ENCODE measurements around the gene PCP4L1.

PCP4L1 gene

DNA sequence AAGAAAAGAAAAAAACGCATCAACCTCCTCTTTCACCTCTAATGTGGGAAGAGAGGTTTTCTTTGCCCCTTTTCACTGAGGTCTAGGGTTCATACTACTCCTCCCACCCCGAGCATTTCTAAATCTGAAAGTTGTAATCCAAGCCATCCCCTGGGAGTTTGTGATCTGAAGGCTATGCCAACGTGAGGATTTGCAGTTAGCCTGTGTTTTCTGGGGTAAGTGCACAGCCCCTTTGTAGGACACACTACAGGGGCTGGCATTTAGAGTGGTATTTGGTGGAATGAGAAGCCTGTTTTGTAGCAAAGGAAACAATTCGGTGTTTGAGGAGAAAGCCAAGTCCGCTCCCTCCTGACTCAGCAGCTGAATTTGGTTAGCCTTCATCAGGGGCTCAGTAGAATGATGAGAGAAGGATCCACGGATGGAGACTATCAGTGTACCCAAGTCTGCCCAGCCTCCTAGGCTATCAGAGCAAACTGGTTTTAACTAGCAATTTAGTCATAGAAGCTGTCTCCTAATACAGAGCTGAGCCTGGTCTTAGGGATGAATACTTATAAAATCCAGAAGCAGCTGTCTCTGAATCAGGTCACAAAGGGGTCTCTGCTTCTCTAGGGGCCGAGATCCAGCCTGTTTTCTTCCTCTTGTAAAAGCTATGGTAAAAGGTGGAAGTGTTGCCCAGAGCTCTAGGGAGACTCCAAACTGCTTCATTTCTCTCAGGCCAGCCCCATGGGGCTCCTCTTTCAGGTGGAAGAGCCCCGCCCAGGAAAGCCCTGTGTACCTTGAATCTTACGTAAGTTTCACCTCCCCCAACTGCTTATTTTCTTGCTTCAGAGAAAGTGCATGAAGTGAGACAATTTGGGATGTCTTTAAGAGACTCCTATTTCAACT lies 2.1 kb downstream of the PCP4L1 start:
- WGBS = 43% methylated on average over 7 of the region's 9 CpGs

GRCh38 chr1:161261261-161262235 lies 3.0 kb downstream of the PCP4L1 start:
- peaks cover 13% of the 10 kb centered on the region for H3K9me3 ChIP-seq (ENCODE audit: control insufficient read depth, low read length)
- DNase-seq = no peak
- no peak overlapping the region for H2BK5ac ChIP-seq (ENCODE audit: low read depth, low read length, poor library complexity, severe bottlenecking)
- H3K4me1 ChIP-seq (ENCODE audit: control insufficient read depth, insufficient read depth, low read depth, low read length) = peaks cover 13% of the 10 kb centered on the region
- no peak overlapping the region for H3K23ac ChIP-seq (ENCODE audit: low read length in 2 of 2)
- no peak overlapping the region for H4K8ac ChIP-seq (ENCODE audit: low read length)
- H3K18ac ChIP-seq (ENCODE audit: low read depth in 1 of 2, low read length in 2 of 2) = no peak overlapping the region
- H2BK12ac ChIP-seq (ENCODE audit: low read length in 2 of 2) = no peak overlapping the region
- H3K14ac ChIP-seq (ENCODE audit: low read length in 2 of 2) = no peak overlapping the region
- H3K4me2 ChIP-seq (ENCODE audit: low read length, poor library complexity, severe bottlenecking) = no peak overlapping the region
- no peak overlapping the region for H3K4me3 ChIP-seq (ENCODE audit: insufficient read depth in 1 of 2, low read depth in 1 of 2, low read length in 2 of 2)
- no peak overlapping the region for H2AK5ac ChIP-seq (ENCODE audit: low read length, severe bottlenecking)
- H3K4ac ChIP-seq (ENCODE audit: low read depth in 1 of 2, low read length in 2 of 2) = no peak overlapping the region
- H3K27ac ChIP-seq (ENCODE audit: low read length, poor library complexity, severe bottlenecking) = no peak overlapping the region
- 77% methylated on average over 11 of the region's 12 CpGs for WGBS
- H3K79me1 ChIP-seq (replicated peaks; ENCODE audit: low read length, poor library complexity, severe bottlenecking) = no peaks in the 10 kb centered on the region
- no peak overlapping the region for H2AFZ ChIP-seq (ENCODE audit: low read depth, low read length)
- no peak overlapping the region for H4K91ac ChIP-seq (ENCODE audit: low read length)
- no peak overlapping the region for H2BK120ac ChIP-seq (ENCODE audit: low read depth, low read length)
- peaks cover 48 to 65% of the 10 kb centered on the region in 2 experiments for H3K27me3 ChIP-seq (ENCODE audit: control insufficient read depth in 1 of 2, insufficient read depth in 1 of 2, low read length in 2 of 2)
- no peak overlapping the region for H3K9ac ChIP-seq (ENCODE audit: low read length)
- no peak overlapping the region for H2BK15ac ChIP-seq (ENCODE audit: low read depth, poor library complexity, severe bottlenecking)
- no peaks in the 10 kb centered on the region for H3K36me3 ChIP-seq (ENCODE audit: control insufficient read depth in 1 of 2, insufficient read depth in 2 of 2, low read depth in 1 of 2, low read length in 2 of 2)

More for the DNA sequence above, 2.1 kb downstream of the PCP4L1 start:
- peaks cover 48 to 61% of the 10 kb centered on the region in 2 experiments for H3K27me3 ChIP-seq (ENCODE audit: control insufficient read depth in 1 of 2, insufficient read depth in 1 of 2, low read length in 2 of 2)
- H2BK5ac ChIP-seq (ENCODE audit: low read depth, low read length, poor library complexity, severe bottlenecking) = no peak overlapping the region
- H4K8ac ChIP-seq (ENCODE audit: low read length) = no peak overlapping the region
- peaks cover 8% of the 10 kb centered on the region for H3K4me1 ChIP-seq (ENCODE audit: control insufficient read depth, insufficient read depth, low read depth, low read length)
- peak overlapping the region in 1 of 2 experiments; percentile 59 for H3K23ac ChIP-seq (ENCODE audit: low read length in 2 of 2)
- H2BK120ac ChIP-seq (ENCODE audit: low read depth, low read length) = no peak overlapping the region
- no peak overlapping the region for H2AK5ac ChIP-seq (ENCODE audit: low read length, severe bottlenecking)
- no peak overlapping the region for H3K27ac ChIP-seq (ENCODE audit: low read length, poor library complexity, severe bottlenecking)
- no peak overlapping the region for H3K14ac ChIP-seq (ENCODE audit: low read length in 2 of 2)
- no peak overlapping the region for H2BK12ac ChIP-seq (ENCODE audit: low read length in 2 of 2)
- H4K91ac ChIP-seq (ENCODE audit: low read length) = no peak overlapping the region
- no peak overlapping the region for H2AFZ ChIP-seq (ENCODE audit: low read depth, low read length)
- peaks cover 22% of the 10 kb centered on the region for H3K9me3 ChIP-seq (ENCODE audit: control insufficient read depth, low read length)
- H3K4me3 ChIP-seq (ENCODE audit: insufficient read depth in 1 of 2, low read depth in 1 of 2, low read length in 2 of 2) = no peak overlapping the region
- no peaks in the 10 kb centered on the region for H3K79me1 ChIP-seq (replicated peaks; ENCODE audit: low read length, poor library complexity, severe bottlenecking)
- H3K36me3 ChIP-seq (ENCODE audit: control insufficient read depth in 1 of 2, insufficient read depth in 2 of 2, low read depth in 1 of 2, low read length in 2 of 2) = no peaks in the 10 kb centered on the region
- DNase-seq = no peak
- H3K9ac ChIP-seq (ENCODE audit: low read length) = no peak overlapping the region
- no peak overlapping the region for H3K4ac ChIP-seq (ENCODE audit: low read depth in 1 of 2, low read length in 2 of 2)
- no peak overlapping the region for H3K18ac ChIP-seq (ENCODE audit: low read depth in 1 of 2, low read length in 2 of 2)
- H3K4me2 ChIP-seq (ENCODE audit: low read length, poor library complexity, severe bottlenecking) = no peak overlapping the region
- H2BK15ac ChIP-seq (ENCODE audit: low read depth, poor library complexity, severe bottlenecking) = no peak overlapping the region

DNA sequence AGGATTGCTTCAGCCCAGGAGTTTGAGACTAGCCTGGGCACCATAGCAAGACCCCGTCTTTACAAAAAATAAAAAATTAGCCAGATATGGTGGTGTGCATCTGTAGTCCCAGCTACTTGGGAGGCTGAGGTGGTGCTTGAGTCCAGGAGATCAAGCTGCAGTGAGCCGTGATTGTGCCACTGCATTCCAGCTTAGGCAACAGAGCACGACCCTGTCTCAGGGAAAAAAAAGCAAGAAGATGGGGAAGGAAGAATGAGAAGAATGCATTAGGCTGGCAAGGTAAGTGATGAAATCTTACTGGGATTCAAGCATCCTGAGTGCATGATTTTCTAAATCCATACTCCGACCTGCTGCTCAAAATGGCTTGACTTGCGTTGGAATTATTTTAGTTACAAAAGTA lies 6.8 kb downstream of the PCP4L1 start:
- Histone ChIP-seq H3K14ac (ENCODE audit: low read length in 2 of 2) (no peak overlapping the region), H2BK15ac (ENCODE audit: low read depth, poor library complexity, severe bottlenecking) (no peak overlapping the region), H3K27me3 (ENCODE audit: control insufficient read depth in 1 of 2, insufficient read depth in 1 of 2, low read length in 2 of 2) (peaks cover 15 to 42% of the 10 kb centered on the region in 2 experiments), H3K9ac (ENCODE audit: low read length) (no peak overlapping the region), H2BK120ac (ENCODE audit: low read depth, low read length) (no peak overlapping the region), H3K79me1 (replicated peaks; ENCODE audit: low read length, poor library complexity, severe bottlenecking) (no peaks in the 10 kb centered on the region), H3K18ac (ENCODE audit: low read depth in 1 of 2, low read length in 2 of 2) (no peak overlapping the region), H4K8ac (ENCODE audit: low read length) (no peak overlapping the region), H2BK12ac (ENCODE audit: low read length in 2 of 2) (no peak overlapping the region), H3K23ac (ENCODE audit: low read length in 2 of 2) (no peak overlapping the region), H3K4me1 (ENCODE audit: control insufficient read depth, insufficient read depth, low read depth, low read length) (peaks cover 7% of the 10 kb centered on the region), H3K27ac (ENCODE audit: low read length, poor library complexity, severe bottlenecking) (no peak overlapping the region), H2BK5ac (ENCODE audit: low read depth, low read length, poor library complexity, severe bottlenecking) (no peak overlapping the region), H3K36me3 (ENCODE audit: control insufficient read depth in 1 of 2, insufficient read depth in 2 of 2, low read depth in 1 of 2, low read length in 2 of 2) (no peaks in the 10 kb centered on the region), H3K4ac (ENCODE audit: low read depth in 1 of 2, low read length in 2 of 2) (no peak overlapping the region), H3K4me2 (ENCODE audit: low read length, poor library complexity, severe bottlenecking) (no peak overlapping the region), H3K9me3 (ENCODE audit: control insufficient read depth, low read length) (no peaks in the 10 kb centered on the region), H4K91ac (ENCODE audit: low read length) (no peak overlapping the region), H2AFZ (ENCODE audit: low read depth, low read length) (no peak overlapping the region), H3K4me3 (ENCODE audit: insufficient read depth in 1 of 2, low read depth in 1 of 2, low read length in 2 of 2) (no peak overlapping the region), H2AK5ac (ENCODE audit: low read length, severe bottlenecking) (no peak overlapping the region)
- no peak for DNase-seq
- WGBS = 93% methylated on average over 5 of the region's 5 CpGs

DNA sequence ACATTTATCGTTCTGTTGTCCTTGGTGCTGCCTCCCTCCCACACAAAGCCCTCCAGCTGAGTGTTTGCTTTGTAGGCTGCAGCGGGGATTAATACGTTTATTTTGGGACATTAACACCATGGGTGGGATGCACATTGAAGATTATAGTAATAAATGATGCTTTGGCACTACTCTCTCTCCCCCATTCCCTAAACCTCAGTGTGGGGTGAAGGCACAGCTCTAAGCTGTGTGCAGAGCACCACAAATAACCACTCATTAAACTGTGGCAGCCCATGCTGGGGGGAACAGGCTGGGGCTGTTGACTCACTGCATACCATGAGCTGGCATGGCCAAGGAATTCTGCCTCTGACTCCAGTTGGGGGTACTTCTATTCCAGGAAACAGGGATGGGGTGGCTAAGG lies 7.7 kb downstream of the PCP4L1 start:
- Histone ChIP-seq H3K27ac (ENCODE audit: low read length, poor library complexity, severe bottlenecking) (no peak overlapping the region), H4K8ac (ENCODE audit: low read length) (no peak overlapping the region), H2AK5ac (ENCODE audit: low read length, severe bottlenecking) (no peak overlapping the region), H3K14ac (ENCODE audit: low read length in 2 of 2) (no peak overlapping the region), H3K79me1 (replicated peaks; ENCODE audit: low read length, poor library complexity, severe bottlenecking) (no peaks in the 10 kb centered on the region), H3K4me2 (ENCODE audit: low read length, poor library complexity, severe bottlenecking) (no peak overlapping the region), H3K9ac (ENCODE audit: low read length) (no peak overlapping the region), H3K4me1 (ENCODE audit: control insufficient read depth, insufficient read depth, low read depth, low read length) (peaks cover 6% of the 10 kb centered on the region), H3K27me3 (ENCODE audit: control insufficient read depth in 1 of 2, insufficient read depth in 1 of 2, low read length in 2 of 2) (peaks cover 6 to 33% of the 10 kb centered on the region in 2 experiments), H2BK120ac (ENCODE audit: low read depth, low read length) (no peak overlapping the region), H3K9me3 (ENCODE audit: control insufficient read depth, low read length) (no peaks in the 10 kb centered on the region), H2BK12ac (ENCODE audit: low read length in 2 of 2) (no peak overlapping the region), H2AFZ (ENCODE audit: low read depth, low read length) (no peak overlapping the region), H2BK5ac (ENCODE audit: low read depth, low read length, poor library complexity, severe bottlenecking) (no peak overlapping the region), H4K91ac (ENCODE audit: low read length) (no peak overlapping the region), H3K36me3 (ENCODE audit: control insufficient read depth in 1 of 2, insufficient read depth in 2 of 2, low read depth in 1 of 2, low read length in 2 of 2) (no peaks in the 10 kb centered on the region), H3K18ac (ENCODE audit: low read depth in 1 of 2, low read length in 2 of 2) (no peak overlapping the region), H2BK15ac (ENCODE audit: low read depth, poor library complexity, severe bottlenecking) (no peak overlapping the region), H3K4me3 (ENCODE audit: insufficient read depth in 1 of 2, low read depth in 1 of 2, low read length in 2 of 2) (no peak overlapping the region), H3K23ac (ENCODE audit: low read length in 2 of 2) (no peak overlapping the region), H3K4ac (ENCODE audit: low read depth in 1 of 2, low read length in 2 of 2) (no peak overlapping the region)
- WGBS = no CpG with 5 or more reads among the region's 3 CpGs
- no peak for DNase-seq

Data from mesenchymal stem cell (in vitro differentiated cells and primary cell).